Memory B cell (primary cell): ENCODE measurements around the gene LPO.

Source experiments
- ATAC-seq: fragments of 150-1000 bp; cut with Tn5 transposase; 2 replicates; pipeline ENCODE4 v1.10.0; 2021; ENCODE audit warnings: low read depth, mild to moderate bottlenecking, moderate library complexity
- DNase-seq, 2 donors: peaks; one replicate each; pipeline ENCODE4 v3.0.0; 2022; ENCODE audit warnings: low spot score in 2 of 2
- H3K27ac Mint-ChIP-seq: one replicate; pipeline ENCODE4 v1.8.0; 2022; ENCODE audit warnings: mild to moderate bottlenecking, moderate library complexity, mixed read lengths
- H3K27me3 Mint-ChIP-seq: one replicate; pipeline ENCODE4 v1.8.0; 2022; ENCODE audit warnings: mixed read lengths
- H3K36me3 Mint-ChIP-seq: one replicate; pipeline ENCODE4 v1.8.0; 2022; ENCODE audit warnings: mild to moderate bottlenecking, mixed read lengths
- H3K4me1 Mint-ChIP-seq: one replicate; pipeline ENCODE4 v1.8.0; 2022; ENCODE audit warnings: mixed read lengths
- H3K4me3 Mint-ChIP-seq: one replicate; pipeline ENCODE4 v1.8.0; 2022; ENCODE audit warnings: mild to moderate bottlenecking, moderate library complexity, mixed read lengths
- H3K9me3 Mint-ChIP-seq: one replicate; pipeline ENCODE4 v1.8.0; 2022; ENCODE audit warnings: mixed read lengths

Gene LPO

GRCh38 chr17:58315281-58315711, 76.9 kb downstream of the LPO start:
- no peak overlapping the region for H3K27ac Mint-ChIP-seq
- peaks cover 10% of the 10 kb centered on the region for H3K4me1 Mint-ChIP-seq
- no peaks in the 10 kb centered on the region for H3K27me3 Mint-ChIP-seq
- DNase-seq (no peak), ATAC-seq (no peak)
- no peaks in the 10 kb centered on the region for H3K9me3 Mint-ChIP-seq
- H3K36me3 Mint-ChIP-seq: no peaks in the 10 kb centered on the region
- H3K4me3 Mint-ChIP-seq: no peak overlapping the region

- DNase-seq (no peak), ATAC-seq (no peak)
- no peaks in the 10 kb centered on the region for H3K36me3 Mint-ChIP-seq
- H3K4me3 Mint-ChIP-seq: no peak overlapping the region
- H3K9me3 Mint-ChIP-seq: no peaks in the 10 kb centered on the region
- no peaks in the 10 kb centered on the region for H3K27me3 Mint-ChIP-seq
- no peak overlapping the region for H3K27ac Mint-ChIP-seq
- peaks cover 10% of the 10 kb centered on the region for H3K4me1 Mint-ChIP-seq
Measured at GRCh38 chr17:58315750-58316149, 77.4 kb downstream of the LPO start.

GRCh38 chr17:58316260-58316960, 78.0 kb downstream of the LPO start:
- no peak for ATAC-seq
- peaks cover 10% of the 10 kb centered on the region for H3K4me1 Mint-ChIP-seq
- H3K9me3 Mint-ChIP-seq: no peaks in the 10 kb centered on the region
- no peaks in the 10 kb centered on the region for H3K36me3 Mint-ChIP-seq
- DNase-seq: no peak
- H3K27ac Mint-ChIP-seq: no peak overlapping the region
- no peak overlapping the region for H3K4me3 Mint-ChIP-seq
- no peaks in the 10 kb centered on the region for H3K27me3 Mint-ChIP-seq

GRCh38 chr17:58317421-58318064, 79.2 kb downstream of the LPO start:
- Mint-ChIP-seq H3K4me1 (peaks cover 14% of the 10 kb centered on the region), H3K9me3 (no peaks in the 10 kb centered on the region), H3K4me3 (no peak overlapping the region), H3K27me3 (no peaks in the 10 kb centered on the region), H3K36me3 (peaks cover 4% of the 10 kb centered on the region), H3K27ac (peak overlapping the region; percentile 74)
- ATAC-seq: peak; percentile 97
- DNase-seq: peak; percentile 70 to 79

GRCh38 chr17:58318065-58318481, 79.7 kb downstream of the LPO start:
- Mint-ChIP-seq H3K4me1 (peaks cover 14% of the 10 kb centered on the region), H3K27ac (peak overlapping the region; percentile 74), H3K4me3 (no peak overlapping the region), H3K27me3 (no peaks in the 10 kb centered on the region), H3K36me3 (peaks cover 4% of the 10 kb centered on the region), H3K9me3 (no peaks in the 10 kb centered on the region)
- no peak for ATAC-seq
- no peak for DNase-seq
